ENCODE measurements around the gene HMMR. TPM values are rescaled to one million over a fixed set of nuclear protein-coding genes. Genes with fewer than 3 reads are reported as not detected.

HMMR gene
- total RNA-seq, 1 experiment from 2014 or later: 92.5 TPM

Other genes starting within 250 kb of the HMMR start
- 199 and 202 TPM in 2 replicates for gene CCNG1, start 23.0 kb upstream of the HMMR start, total RNA-seq (2014; rRNA removed; shearing (Covaris generic))
- gene NUDCD2, start 530 bp upstream of the HMMR start, total RNA-seq (2014; rRNA removed; shearing (Covaris generic)): 19.1 and 20.1 TPM in 2 replicates
- 40.6 and 42.2 TPM in 2 replicates for gene MAT2B, start 45.0 kb downstream of the HMMR start, total RNA-seq (2014; rRNA removed; shearing (Covaris generic))

Measured in SJCRH30 (cell line).